Progenitor cell of endocrine pancreas (in vitro differentiated cells): Measurements from ENCODE around the gene TCL1A. TPM values are rescaled to one million over a fixed set of nuclear protein-coding genes. Genes with fewer than 3 reads are reported as not detected.

ENCODE experiments used
- DNase-seq: peaks from one replicate; pipeline ENCODE4 v3.0.0; 2021; ENCODE audit warnings: low spot score; ENCODE audit not compliant: unreplicated experiment
- H3K27ac Mint-ChIP-seq: 2 replicates; pipeline ENCODE4 v1.8.0; 2021; ENCODE audit warnings: mild to moderate bottlenecking, moderate library complexity, mixed read lengths
- H3K27me3 Mint-ChIP-seq: 2 replicates; pipeline ENCODE4 v1.8.0; 2021; ENCODE audit warnings: mixed read lengths
- H3K36me3 Mint-ChIP-seq: 2 replicates; pipeline ENCODE4 v1.8.0; 2022; ENCODE audit warnings: mixed read lengths; ENCODE audit not compliant: insufficient read depth
- H3K4me1 Mint-ChIP-seq: 2 replicates; pipeline ENCODE4 v1.8.0; 2021; ENCODE audit warnings: low read depth, mixed read lengths
- H3K4me3 Mint-ChIP-seq: 2 replicates; pipeline ENCODE4 v1.8.0; 2021; ENCODE audit warnings: low read depth, mild to moderate bottlenecking, moderate library complexity, mixed read lengths
- H3K9me3 Mint-ChIP-seq: 2 replicates; pipeline ENCODE4 v1.8.0; 2021; ENCODE audit warnings: low read depth, mixed read lengths
- CTCF ChIP-seq: fragments of 200-600 bp; sonication (generic); IDR thresholded peaks from one replicate; pipeline ENCODE4 v1.5.0; 2021; ENCODE audit warnings: antibody characterized with exemption, mild to moderate bottlenecking; ENCODE audit not compliant: unreplicated experiment
- total RNA-seq: library from RNA; stranded (reverse); gene quantifications from 2 replicates; pipeline ENCODE4 v1.2.1, GENCODE V29; 2021

The TCL1A gene
- total RNA-seq, 1 donor from 2014 or later = not detected

- Mint-ChIP-seq H3K9me3 (no peaks in the 10 kb centered on the region), H3K4me1 (peaks cover 3% of the 10 kb centered on the region), H3K36me3 (no peaks in the 10 kb centered on the region), H3K4me3 (no peak overlapping the region), H3K27ac (no peak overlapping the region), H3K27me3 (peaks cover 13% of the 10 kb centered on the region)
- DNase-seq = no peak
- TF ChIP-seq CTCF = no peak
Observed at GRCh38 chr14:95695051-95695450, 18.9 kb downstream of the TCL1A start.

GRCh38 chr14:95692109-95692508, 21.8 kb downstream of the TCL1A start:
- Mint-ChIP-seq H3K4me1 (peaks cover 4% of the 10 kb centered on the region), H3K9me3 (no peaks in the 10 kb centered on the region), H3K36me3 (no peaks in the 10 kb centered on the region), H3K27me3 (peaks cover 15% of the 10 kb centered on the region), H3K4me3 (no peak overlapping the region), H3K27ac (no peak overlapping the region)
- TF ChIP-seq CTCF = no peak
- no peak for DNase-seq

- no peaks in the 10 kb centered on the region for H3K36me3 Mint-ChIP-seq
- H3K27me3 Mint-ChIP-seq = peaks cover 15% of the 10 kb centered on the region
- H3K4me3 Mint-ChIP-seq = no peak overlapping the region
- H3K27ac Mint-ChIP-seq = no peak overlapping the region
- TF ChIP-seq CTCF = no peak
- DNase-seq = no peak
- H3K9me3 Mint-ChIP-seq = no peaks in the 10 kb centered on the region
- peaks cover 4% of the 10 kb centered on the region for H3K4me1 Mint-ChIP-seq
Observed at GRCh38 chr14:95691591-95691990, 22.3 kb downstream of the TCL1A start.

- no peak for DNase-seq
- Mint-ChIP-seq H3K4me3 (no peak overlapping the region), H3K36me3 (no peaks in the 10 kb centered on the region), H3K9me3 (no peaks in the 10 kb centered on the region), H3K27ac (no peak overlapping the region), H3K27me3 (peaks cover 15% of the 10 kb centered on the region), H3K4me1 (peaks cover 4% of the 10 kb centered on the region)
- no peak for TF ChIP-seq CTCF
Observed at GRCh38 chr14:95690815-95691214, 23.1 kb downstream of the TCL1A start.

- Mint-ChIP-seq H3K27ac (no peak overlapping the region), H3K9me3 (no peaks in the 10 kb centered on the region), H3K27me3 (peaks cover 15% of the 10 kb centered on the region), H3K36me3 (no peaks in the 10 kb centered on the region), H3K4me3 (no peak overlapping the region), H3K4me1 (peaks cover 4% of the 10 kb centered on the region)
- DNase-seq = no peak
- TF ChIP-seq CTCF = no peak
Observed at GRCh38 chr14:95689441-95689840, 24.5 kb downstream of the TCL1A start.
